Breast epithelium (tissue), 3 donors: ENCODE measurements around the gene INTS6.

Experiments
- POLR2A ChIP-seq: fragments of 450-650 bp; IDR thresholded peaks from one replicate; pipeline ENCODE4 v1.6.1; 2016; ENCODE audit warnings: antibody characterized with exemption, mild to moderate bottlenecking, moderate library complexity
- TF ChIP-seq, protein P1 (sequence below), 3 donors: fragments of 450-650 bp; IDR thresholded peaks; one replicate each; pipeline ENCODE4 v1.5.1; 2016 to 2017; ENCODE audit warnings: antibody characterized with exemption in 3 of 3, mild to moderate bottlenecking in 3 of 3, moderate library complexity in 3 of 3

DNA sequence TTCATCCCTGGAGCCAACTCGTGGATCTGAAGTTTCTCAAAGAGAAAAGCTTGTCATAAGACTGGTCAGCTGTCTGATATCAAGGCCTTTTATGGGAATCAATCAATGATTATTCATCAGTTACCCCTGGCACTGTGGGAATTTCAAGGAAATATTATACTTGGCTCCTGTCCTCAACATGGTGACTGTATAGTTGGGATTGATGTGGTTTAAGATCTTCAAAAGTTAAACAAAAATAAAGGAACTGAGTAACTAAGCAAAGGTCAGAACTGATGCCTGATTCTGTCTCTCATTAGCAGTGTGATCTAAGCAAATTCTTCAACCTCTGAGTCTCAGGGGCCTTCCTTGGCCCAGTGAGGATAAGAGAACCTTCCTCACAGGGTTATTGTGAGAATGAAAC is 135.6 kb downstream of the INTS6 start:
- TF ChIP-seq, protein P1, sequence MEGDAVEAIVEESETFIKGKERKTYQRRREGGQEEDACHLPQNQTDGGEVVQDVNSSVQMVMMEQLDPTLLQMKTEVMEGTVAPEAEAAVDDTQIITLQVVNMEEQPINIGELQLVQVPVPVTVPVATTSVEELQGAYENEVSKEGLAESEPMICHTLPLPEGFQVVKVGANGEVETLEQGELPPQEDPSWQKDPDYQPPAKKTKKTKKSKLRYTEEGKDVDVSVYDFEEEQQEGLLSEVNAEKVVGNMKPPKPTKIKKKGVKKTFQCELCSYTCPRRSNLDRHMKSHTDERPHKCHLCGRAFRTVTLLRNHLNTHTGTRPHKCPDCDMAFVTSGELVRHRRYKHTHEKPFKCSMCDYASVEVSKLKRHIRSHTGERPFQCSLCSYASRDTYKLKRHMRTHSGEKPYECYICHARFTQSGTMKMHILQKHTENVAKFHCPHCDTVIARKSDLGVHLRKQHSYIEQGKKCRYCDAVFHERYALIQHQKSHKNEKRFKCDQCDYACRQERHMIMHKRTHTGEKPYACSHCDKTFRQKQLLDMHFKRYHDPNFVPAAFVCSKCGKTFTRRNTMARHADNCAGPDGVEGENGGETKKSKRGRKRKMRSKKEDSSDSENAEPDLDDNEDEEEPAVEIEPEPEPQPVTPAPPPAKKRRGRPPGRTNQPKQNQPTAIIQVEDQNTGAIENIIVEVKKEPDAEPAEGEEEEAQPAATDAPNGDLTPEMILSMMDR (IDR thresholded peaks at IDR 0.05), result no peak
- no peak for TF ChIP-seq POLR2A
